Activated gamma-delta T cell (primary cell): ENCODE measurements around the gene KRT82.

Experiments
- DNase-seq: peaks from one replicate; lab custom pipeline; 2025; lab: John Stamatoyannopoulos, UW

KRT82 gene

GRCh38 chr12:52436000-52436827, 30.1 kb upstream of the KRT82 start:
- no peak for DNase-seq

- DNase-seq = no peak
These were observed 29.5 kb upstream of the KRT82 start for GRCh38 chr12:52435659-52435999.

GRCh38 chr12:52434760-52435530, 28.8 kb upstream of the KRT82 start:
- no peak for DNase-seq

- no peak for DNase-seq
These were observed 28.1 kb upstream of the KRT82 start, which contains the start of gene KRT75 for GRCh38 chr12:52434081-52434733. TSS of gene KRT75 (minus strand) at chr12:52434371. CDS start at chr12:52434304, 67 bp downstream.

GRCh38 chr12:52433501-52434080, 27.5 kb upstream of the KRT82 start:
- no peak for DNase-seq

- no peak for DNase-seq
These were observed 26.5 kb upstream of the KRT82 start for GRCh38 chr12:52432559-52433207.

GRCh38 chr12:52428121-52428520, 22.0 kb upstream of the KRT82 start:
- DNase-seq = no peak

GRCh38 chr12:52427083-52427482, 20.9 kb upstream of the KRT82 start:
- DNase-seq = no peak

- DNase-seq = no peak
These were observed 19.9 kb upstream of the KRT82 start for GRCh38 chr12:52426034-52426433.

- DNase-seq = no peak
These were observed 19.3 kb upstream of the KRT82 start for GRCh38 chr12:52425466-52425865.

- DNase-seq = no peak
These were observed 17.7 kb upstream of the KRT82 start for GRCh38 chr12:52423661-52424500.

- no peak for DNase-seq
These were observed 16.9 kb upstream of the KRT82 start for GRCh38 chr12:52423035-52423434.

- DNase-seq = no peak
These were observed 13.5 kb upstream of the KRT82 start for GRCh38 chr12:52419656-52420055.

GRCh38 chr12:52418576-52419110, 12.5 kb upstream of the KRT82 start:
- DNase-seq = no peak

- no peak for DNase-seq
These were observed 11.6 kb upstream of the KRT82 start for GRCh38 chr12:52417740-52418139.

- DNase-seq = no peak
These were observed 10.7 kb upstream of the KRT82 start for GRCh38 chr12:52416795-52417194.

- no peak for DNase-seq
These were observed 10.0 kb upstream of the KRT82 start for GRCh38 chr12:52415870-52416750.

- no peak for DNase-seq
These were observed 8.8 kb upstream of the KRT82 start for GRCh38 chr12:52414936-52415335.

- DNase-seq = no peak
These were observed 7.7 kb upstream of the KRT82 start for GRCh38 chr12:52413782-52414345.
